Measurements from ENCODE around the gene NPR2. TPM values are rescaled to one million over a fixed set of nuclear protein-coding genes. Genes with fewer than 3 reads are reported as not detected.

Gene NPR2
- total and polyA plus RNA-seq, 2 of the 13 experiments (the other 11 are each of a cell fraction or from before 2014, with no cell fraction given): 7.4 to 9.4 TPM

- no peak for TF ChIP-seq PRMT3 (CRISPR knock-in tag; IDR thresholded peaks at IDR 0.05; ENCODE audit: borderline replicate concordance, low read depth)
- TF ChIP-seq ZNF839 (CRISPR knock-in tag; IDR thresholded peaks at IDR 0.05; ENCODE audit: borderline replicate concordance): no peak
- TF ChIP-seq GATAD1 (CRISPR knock-in tag; IDR thresholded peaks at IDR 0.05): 0 out of 2 replicates have a peak, but pooled peaks have one; percentile 44
- TF ChIP-seq BCLAF1 (IDR thresholded peaks at IDR 0.05): no peak
- TF ChIP-seq TERF1 (CRISPR knock-in tag; IDR thresholded peaks at IDR 0.05): no peak
- TF ChIP-seq REST (IDR thresholded peaks at IDR 0.05; ENCODE audit: borderline replicate concordance in 1 of 2, low read depth in 1 of 2, low read length in 2 of 2): no peak
- no peak for TF ChIP-seq TCF7L2 (IDR thresholded peaks at IDR 0.05; ENCODE audit: low read depth, low read length)
- TF ChIP-seq BCL6 (CRISPR knock-in tag; IDR thresholded peaks at IDR 0.05): peak; percentile 84
- TF ChIP-seq NFIB (CRISPR knock-in tag; IDR thresholded peaks at IDR 0.05; ENCODE audit: borderline replicate concordance): no peak
- no peak for TF ChIP-seq ZNF180 (CRISPR knock-in tag; IDR thresholded peaks at IDR 0.05; ENCODE audit: borderline replicate concordance, low read depth)
- no peak for TF ChIP-seq ZSCAN29 (CRISPR knock-in tag; conservative IDR thresholded peaks at IDR 0.05)
- 0 out of 2 replicates have a peak, but pooled peaks have one; percentile 5 for TF ChIP-seq BHLHE40 (IDR thresholded peaks at IDR 0.05; ENCODE audit: low read length)
- TF ChIP-seq SNAI1 (CRISPR knock-in tag; IDR thresholded peaks at IDR 0.05; ENCODE audit: borderline replicate concordance): no peak
- TF ChIP-seq SRSF9 (IDR thresholded peaks at IDR 0.05; ENCODE audit: borderline replicate concordance, insufficient read depth, low read depth, low read length, poor library complexity, severe bottlenecking): no peak
- no peak for TF ChIP-seq MTF2 (CRISPR knock-in tag; IDR thresholded peaks at IDR 0.05; ENCODE audit: borderline replicate concordance)
- peak; percentile 11; the same call in 1 of the 2 replicates for TF ChIP-seq ZNF772 (CRISPR knock-in tag; IDR thresholded peaks at IDR 0.05)
- no peak for TF ChIP-seq CCDC6 (CRISPR knock-in tag; IDR thresholded peaks at IDR 0.05)
- no peak for TF ChIP-seq NFYB (CRISPR knock-in tag; IDR thresholded peaks at IDR 0.05)
- TF ChIP-seq ZNF329 (CRISPR knock-in tag; IDR thresholded peaks at IDR 0.05; ENCODE audit: low read depth): no peak
- no peak for TF ChIP-seq SIX1 (CRISPR knock-in tag; IDR thresholded peaks at IDR 0.05; ENCODE audit: borderline replicate concordance)
- TF ChIP-seq FOXA1 (IDR thresholded peaks at IDR 0.05): no peak
- TF ChIP-seq FOXA1 (CRISPR knock-in tag; IDR thresholded peaks at IDR 0.05): peak; percentile 10; the same call in 1 of the 2 replicates
Measured at GRCh38 chr9:35814106-35814840, 22.9 kb downstream of the NPR2 start (continued).
